ENCODE results near the gene BCAR3. TPM values are rescaled to one million over a fixed set of nuclear protein-coding genes. Genes with fewer than 3 reads are reported as not detected.

BCAR3 gene
- total RNA-seq, 4 donors from 2014 or later, result 15.9 to 49.6 (median 30.8) TPM

GRCh38 chr1:93621246-93621645, 60.4 kb downstream of the BCAR3 start:
- TF ChIP-seq EP300 (IDR thresholded peaks at IDR 0.05) (no peak), POLR2AphosphoS5 (IDR thresholded peaks at IDR 0.05) (no peak), CTCF (IDR thresholded peaks at IDR 0.05) (no peak), POLR2A (IDR thresholded peaks at IDR 0.05) (no peak)
- no peak overlapping the region for H3K4me3 ChIP-seq
- no peaks in the 10 kb centered on the region for H3K9me3 ChIP-seq
- 92% methylated on average over 5 of the region's 5 CpGs for WGBS
- DNase-seq (ENCODE audit: low spot score in 2 of 2), result no peak
- no peaks in the 10 kb centered on the region for H3K27me3 ChIP-seq
- peaks cover 29% of the 10 kb centered on the region for H3K4me1 ChIP-seq
- no peak overlapping the region for H3K27ac ChIP-seq
- no peaks in the 10 kb centered on the region for H3K36me3 ChIP-seq

GRCh38 chr1:93620841-93621210, 60.8 kb downstream of the BCAR3 start:
- no peak for TF ChIP-seq POLR2AphosphoS5 (IDR thresholded peaks at IDR 0.05)
- TF ChIP-seq CTCF (IDR thresholded peaks at IDR 0.05), result no peak
- no peak for TF ChIP-seq EP300 (IDR thresholded peaks at IDR 0.05)
- no peak for TF ChIP-seq POLR2A (IDR thresholded peaks at IDR 0.05)
- H3K4me3 ChIP-seq, result no peak overlapping the region
- no peak for DNase-seq (ENCODE audit: low spot score in 2 of 2)
- no peak overlapping the region for H3K27ac ChIP-seq
- no peaks in the 10 kb centered on the region for H3K36me3 ChIP-seq
- 72% methylated on average over 4 of the region's 4 CpGs for WGBS
- H3K4me1 ChIP-seq, result peaks cover 33% of the 10 kb centered on the region
- H3K27me3 ChIP-seq, result no peaks in the 10 kb centered on the region
- no peaks in the 10 kb centered on the region for H3K9me3 ChIP-seq

- TF ChIP-seq POLR2AphosphoS5 (IDR thresholded peaks at IDR 0.05), result no peak
- TF ChIP-seq POLR2A (IDR thresholded peaks at IDR 0.05), result no peak
- TF ChIP-seq CTCF (IDR thresholded peaks at IDR 0.05), result no peak
- no peak for TF ChIP-seq EP300 (IDR thresholded peaks at IDR 0.05)
- H3K36me3 ChIP-seq, result no peaks in the 10 kb centered on the region
- 54% methylated on average over 3 of the region's 3 CpGs for WGBS
- peaks cover 36% of the 10 kb centered on the region for H3K4me1 ChIP-seq
- H3K27me3 ChIP-seq, result no peaks in the 10 kb centered on the region
- H3K4me3 ChIP-seq, result no peak overlapping the region
- DNase-seq (ENCODE audit: low spot score in 2 of 2), result no peak
- no peak overlapping the region for H3K27ac ChIP-seq
- no peaks in the 10 kb centered on the region for H3K9me3 ChIP-seq
These were observed 61.3 kb downstream of the BCAR3 start for GRCh38 chr1:93620172-93620840.

- Histone ChIP-seq H3K9me3 (no peaks in the 10 kb centered on the region), H3K27me3 (no peaks in the 10 kb centered on the region), H3K27ac (no peak overlapping the region), H3K4me1 (peaks cover 41% of the 10 kb centered on the region), H3K36me3 (no peaks in the 10 kb centered on the region), H3K4me3 (no peak overlapping the region)
- DNase-seq (ENCODE audit: low spot score in 2 of 2), result no peak
- TF ChIP-seq EP300 (IDR thresholded peaks at IDR 0.05), result no peak
- TF ChIP-seq POLR2AphosphoS5 (IDR thresholded peaks at IDR 0.05), result no peak
- no peak for TF ChIP-seq POLR2A (IDR thresholded peaks at IDR 0.05)
- WGBS, result 88% methylated on average over 11 of the region's 11 CpGs
These were observed 62.0 kb downstream of the BCAR3 start for GRCh38 chr1:93619507-93620171.

- DNase-seq (ENCODE audit: low spot score in 2 of 2), result no peak
- no peak for TF ChIP-seq POLR2AphosphoS5 (IDR thresholded peaks at IDR 0.05)
- TF ChIP-seq POLR2A (IDR thresholded peaks at IDR 0.05), result no peak
- TF ChIP-seq EP300 (IDR thresholded peaks at IDR 0.05), result no peak
- WGBS, result 77% methylated on average over 10 of the region's 10 CpGs
- no peaks in the 10 kb centered on the region for H3K9me3 ChIP-seq
- peak overlapping the region; percentile 55 for H3K27ac ChIP-seq
- no peaks in the 10 kb centered on the region for H3K36me3 ChIP-seq
- H3K4me3 ChIP-seq, result no peak overlapping the region
- H3K4me1 ChIP-seq, result peaks cover 50% of the 10 kb centered on the region
- no peaks in the 10 kb centered on the region for H3K27me3 ChIP-seq
These were observed 63.8 kb downstream of the BCAR3 start for GRCh38 chr1:93617670-93618499.

All from suprapubic skin (tissue), 4 donors.